PC-9 (cell line): ENCODE measurements around the gene CCM2. TPM values are rescaled to one million over a fixed set of nuclear protein-coding genes. Genes with fewer than 3 reads are reported as not detected.

Source experiments
- BruUV-seq: library from RNA; stranded (reverse); fragments of 400-500 nt; replicated peaks from 2 replicates; lab custom pipeline; 2021; lab: Mats Ljungman, UMichigan
- CTCF ChIA-PET: fragments of 300-600 bp; sonication (Branson Sonifier 250); formaldehyde crosslinking; loops from one replicate; lab custom pipeline; 2022; ENCODE audit warnings: antibody characterized with exemption; lab: Charles Lee
- POLR2A ChIA-PET: fragments of 300-600 bp; sonication (Branson Sonifier 250); formaldehyde crosslinking; loops from one replicate; lab custom pipeline; 2022; ENCODE audit warnings: antibody characterized with exemption; ENCODE audit not compliant: unreplicated experiment; lab: Charles Lee
- DNase-seq, 2 experiments: peaks; one replicate each; pipeline versions ENCODE4 v3.0.0 to v3.0.0-alpha.2; 2015 to 2022; ENCODE audit warnings: mixed read lengths in 1 of 2
- H2AFZ ChIP-seq: fragments of 200-600 bp; sonication (generic); 2 replicates; pipeline ENCODE4 v1.8.1; 2017; ENCODE audit warnings: antibody characterized with exemption
- H3F3A ChIP-seq: fragments of 200-600 bp; sonication (generic); 2 replicates; pipeline ENCODE4 v1.8.1; 2017; ENCODE audit warnings: antibody characterized with exemption, mild to moderate bottlenecking, low read depth; ENCODE audit not compliant: insufficient read depth
- H3K27ac ChIP-seq: fragments of 200-600 bp; sonication (generic); 2 replicates; pipeline ENCODE4 v1.6.1; 2016; ENCODE audit warnings: mixed run types
- H3K27me3 ChIP-seq: fragments of 200-600 bp; sonication (generic); 2 replicates; pipeline ENCODE4 v1.6.1; 2016; ENCODE audit warnings: low read depth, mixed run types; ENCODE audit not compliant: insufficient read depth
- H3K36me3 ChIP-seq: fragments of 200-600 bp; sonication (generic); 2 replicates; pipeline ENCODE4 v1.6.1; 2016; ENCODE audit warnings: low read depth, mixed run types
- H3K4me1 ChIP-seq: fragments of 200-600 bp; sonication (generic); replicated peaks from 2 replicates; pipeline ENCODE4 v1.6.1; 2016; ENCODE audit warnings: mixed run types; ENCODE audit not compliant: insufficient read depth
- H3K4me2 ChIP-seq: fragments of 200-600 bp; sonication (generic); 2 replicates; pipeline ENCODE4 v1.6.1; 2017; ENCODE audit warnings: mixed run types
- H3K4me3 ChIP-seq: fragments of 200-600 bp; sonication (generic); 2 replicates; pipeline ENCODE4 v1.6.1; 2016; ENCODE audit warnings: mixed run types
- H3K79me2 ChIP-seq: fragments of 200-600 bp; sonication (generic); 2 replicates; pipeline ENCODE4 v1.6.1; 2017; ENCODE audit warnings: low read depth, mixed run types
- H3K9me2 ChIP-seq: fragments of 200-600 bp; sonication (generic); 2 replicates; pipeline ENCODE4 v1.8.1; 2017; ENCODE audit warnings: mild to moderate bottlenecking; ENCODE audit not compliant: insufficient read depth
- H3K9me3 ChIP-seq: fragments of 200-600 bp; sonication (generic); 2 replicates; pipeline ENCODE4 v1.8.1; 2016; ENCODE audit warnings: low read depth; ENCODE audit not compliant: insufficient read depth
- H4K20me1 ChIP-seq: fragments of 200-600 bp; sonication (generic); 2 replicates; pipeline ENCODE4 v1.8.1; 2017; ENCODE audit not compliant: insufficient read depth
- EZH2 ChIP-seq: fragments of 200-600 bp; sonication (generic); IDR thresholded peaks from 2 replicates; pipeline ENCODE4 v1.8.0; 2017; ENCODE audit warnings: antibody characterized with exemption, low read depth
- intact Hi-C: fragments of 100-400 bp; cut with micrococcal nuclease; formaldehyde crosslinking; loops from one replicate; pipeline ENCODE4 v1.10.0; 2022; ENCODE audit not compliant: unreplicated experiment
- total RNA-seq: library from RNA; stranded (reverse); gene quantifications from 2 replicates; pipeline ENCODE4 v1.2.3, GENCODE V29; 2021
- TF ChIP-seq, protein P1 (sequence below): fragments of 200-600 bp; sonication (generic); conservative IDR thresholded peaks from 2 replicates; pipeline ENCODE4 v1.6.1; 2017; ENCODE audit warnings: mixed run types, antibody characterized with exemption, mild to moderate bottlenecking, moderate library complexity

The CCM2 gene
- total RNA-seq, 1 experiment from 2014 or later: 54.2 TPM

DNA sequence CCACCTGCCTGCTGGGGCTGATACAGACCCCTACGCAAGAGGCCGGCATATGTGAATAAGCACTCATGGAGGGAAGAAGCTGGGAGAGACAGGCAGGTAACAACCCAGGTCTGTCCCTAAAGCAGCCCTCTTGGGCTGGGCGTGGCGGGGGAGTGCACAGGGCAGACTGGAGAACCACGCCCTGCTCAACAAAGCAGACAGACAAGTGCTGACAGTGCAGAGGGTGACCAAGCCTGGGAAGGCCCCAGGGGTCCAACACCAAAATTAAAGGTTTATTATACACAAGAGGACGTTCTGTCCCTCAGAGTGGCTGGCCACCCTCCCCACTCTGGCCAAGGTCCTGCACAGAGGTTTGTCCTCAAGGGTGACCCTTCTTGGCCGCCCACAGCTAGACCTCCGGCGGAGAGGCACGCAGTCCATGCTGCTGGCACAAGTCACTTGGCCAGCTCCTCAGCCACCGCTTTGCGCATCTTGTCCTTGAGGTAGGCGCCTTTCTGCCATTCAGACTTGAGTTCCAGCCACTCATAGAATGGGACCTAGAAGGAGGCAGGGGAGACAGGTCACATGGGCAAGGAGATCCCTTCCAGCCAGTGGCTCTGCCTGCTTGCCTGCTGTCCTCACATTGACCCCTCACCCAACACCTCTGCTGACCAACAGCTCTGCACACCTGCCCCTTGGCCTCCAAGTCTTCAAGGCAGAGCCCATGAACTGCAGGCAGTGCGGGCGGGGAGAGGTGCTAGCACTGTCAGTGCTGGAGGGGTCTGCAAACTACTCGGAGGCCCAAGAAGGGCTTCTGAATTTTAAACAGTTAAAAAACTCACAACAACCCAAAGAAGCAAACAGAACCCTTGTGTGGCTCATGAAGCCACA is 100.1 kb downstream of the CCM2 start:
- H3K9me3 ChIP-seq: no peaks in the 10 kb centered on the region
- H3K27ac ChIP-seq: no peak overlapping the region
- H4K20me1 ChIP-seq: peaks cover 46% of the 10 kb centered on the region
- no peak overlapping the region for H2AFZ ChIP-seq
- H3K4me3 ChIP-seq: no peak overlapping the region
- no peak overlapping the region for H3K4me2 ChIP-seq
- CTCF ChIA-PET: no interaction called here
- DNase-seq: no peak
- no peaks in the 10 kb centered on the region for H3K4me1 ChIP-seq
- H3F3A ChIP-seq: peaks cover 51% of the 10 kb centered on the region
- no peaks in the 10 kb centered on the region for H3K79me2 ChIP-seq
- POLR2A ChIA-PET: interaction anchor here (0.7 kb wide), 2 partner anchors 106 to 519 kb away, joined by 3 to 4 read pairs; no protein-coding TSS in a partner anchor
- TF ChIP-seq, protein P1, sequence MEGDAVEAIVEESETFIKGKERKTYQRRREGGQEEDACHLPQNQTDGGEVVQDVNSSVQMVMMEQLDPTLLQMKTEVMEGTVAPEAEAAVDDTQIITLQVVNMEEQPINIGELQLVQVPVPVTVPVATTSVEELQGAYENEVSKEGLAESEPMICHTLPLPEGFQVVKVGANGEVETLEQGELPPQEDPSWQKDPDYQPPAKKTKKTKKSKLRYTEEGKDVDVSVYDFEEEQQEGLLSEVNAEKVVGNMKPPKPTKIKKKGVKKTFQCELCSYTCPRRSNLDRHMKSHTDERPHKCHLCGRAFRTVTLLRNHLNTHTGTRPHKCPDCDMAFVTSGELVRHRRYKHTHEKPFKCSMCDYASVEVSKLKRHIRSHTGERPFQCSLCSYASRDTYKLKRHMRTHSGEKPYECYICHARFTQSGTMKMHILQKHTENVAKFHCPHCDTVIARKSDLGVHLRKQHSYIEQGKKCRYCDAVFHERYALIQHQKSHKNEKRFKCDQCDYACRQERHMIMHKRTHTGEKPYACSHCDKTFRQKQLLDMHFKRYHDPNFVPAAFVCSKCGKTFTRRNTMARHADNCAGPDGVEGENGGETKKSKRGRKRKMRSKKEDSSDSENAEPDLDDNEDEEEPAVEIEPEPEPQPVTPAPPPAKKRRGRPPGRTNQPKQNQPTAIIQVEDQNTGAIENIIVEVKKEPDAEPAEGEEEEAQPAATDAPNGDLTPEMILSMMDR: no peak
- no peak for TF ChIP-seq EZH2
- intact Hi-C loops: no loop called here
- no peaks in the 10 kb centered on the region for H3K27me3 ChIP-seq
- no peaks in the 10 kb centered on the region for H3K9me2 ChIP-seq
- peaks cover 38% of the 10 kb centered on the region for H3K36me3 ChIP-seq
- BruUV-seq: no TSS peak

DNA sequence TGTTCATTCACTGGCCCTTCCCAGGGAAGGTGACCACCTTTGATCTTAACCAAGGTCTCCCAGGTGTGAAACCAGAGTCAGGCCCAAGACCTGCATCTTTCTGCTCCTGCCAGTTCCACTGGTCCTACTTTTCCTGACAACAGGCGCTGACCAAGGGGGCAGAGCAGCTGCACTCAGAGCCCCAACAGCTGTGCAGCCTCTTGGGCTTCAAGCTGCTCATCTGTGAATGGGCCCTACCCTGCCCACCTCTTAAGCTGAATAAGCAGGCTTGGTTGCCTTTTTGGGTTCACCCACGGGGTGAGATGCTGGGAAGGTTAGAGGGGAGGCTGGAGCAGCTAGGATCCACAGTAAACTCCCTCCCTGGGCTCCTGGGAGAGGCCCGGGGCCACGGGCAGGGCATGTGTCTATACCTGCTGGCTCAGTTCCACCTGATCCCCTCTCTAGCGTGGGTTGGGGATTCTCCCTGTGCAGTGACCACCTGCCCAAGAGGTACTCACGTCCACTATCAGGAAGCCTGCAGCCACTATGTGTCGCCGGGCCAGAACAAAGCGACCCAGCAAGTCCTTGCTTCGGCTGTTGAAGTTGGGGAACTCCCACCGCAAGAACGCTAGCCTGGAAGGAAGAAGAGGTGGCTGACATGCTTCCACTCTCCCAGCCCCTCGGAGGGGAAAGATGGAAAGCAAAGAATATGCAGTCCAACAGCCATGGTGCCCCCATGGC is 100.9 kb downstream of the CCM2 start:
- ChIA-PET POLR2A (no interaction called here), CTCF (no interaction called here)
- Histone ChIP-seq H3K79me2 (peaks cover 4% of the 10 kb centered on the region; the same call in 1 of the 2 replicates), H3F3A (peaks cover 51% of the 10 kb centered on the region), H4K20me1 (peaks cover 54% of the 10 kb centered on the region), H3K4me2 (no peak overlapping the region), H3K4me1 (no peaks in the 10 kb centered on the region), H3K27me3 (no peaks in the 10 kb centered on the region), H3K27ac (no peak overlapping the region), H3K36me3 (peaks cover 46% of the 10 kb centered on the region), H3K9me3 (no peaks in the 10 kb centered on the region), H3K9me2 (no peaks in the 10 kb centered on the region), H3K4me3 (no peak overlapping the region), H2AFZ (no peak overlapping the region)
- intact Hi-C loops: no loop called here
- TF ChIP-seq, protein P1: no peak
- DNase-seq: no peak
- no TSS peak for BruUV-seq

GRCh38 chr7:45101748-45102147 is 101.7 kb downstream of the CCM2 start:
- intact Hi-C loops: no loop called here

More at GRCh38 chr7:45101748-45102147, 101.7 kb downstream of the CCM2 start:
- Histone ChIP-seq H4K20me1 (peaks cover 62% of the 10 kb centered on the region), H3K4me1 (no peaks in the 10 kb centered on the region), H3K27ac (no peak overlapping the region), H2AFZ (no peak overlapping the region), H3K9me3 (no peaks in the 10 kb centered on the region), H3K79me2 (peaks cover 12% of the 10 kb centered on the region), H3K27me3 (no peaks in the 10 kb centered on the region), H3F3A (peaks cover 51% of the 10 kb centered on the region), H3K36me3 (peaks cover 54% of the 10 kb centered on the region), H3K4me2 (no peak overlapping the region), H3K4me3 (no peak overlapping the region), H3K9me2 (no peaks in the 10 kb centered on the region)
- ChIA-PET POLR2A (no interaction called here), CTCF (no interaction called here)
- TF ChIP-seq, protein P1: no peak
- no peak for TF ChIP-seq EZH2
- DNase-seq: no peak
- BruUV-seq: no TSS peak
